H9 (cell line): ENCODE data around the gene DNM2. TPM values are rescaled to one million over a fixed set of nuclear protein-coding genes. Genes with fewer than 3 reads are reported as not detected.
A peak's percentile ranks its signal among the peaks of the same experiment; 100 is the strongest.

Source experiments
- DNase-seq: peaks from one replicate; pipeline ENCODE4 v3.0.0-alpha.2; 2017
- H2AFZ ChIP-seq: one replicate; pipeline ENCODE4 v1.6.1; 2013; ENCODE audit warnings: mild to moderate bottlenecking, low read length, control low read depth, moderate library complexity
- H2AK5ac ChIP-seq: 2 replicates; pipeline ENCODE4 v1.6.1; 2013; ENCODE audit warnings: low read length, control low read depth, mixed read lengths; ENCODE audit not compliant: insufficient read length
- H2BK120ac ChIP-seq: one replicate; pipeline ENCODE4 v1.6.1; 2013; ENCODE audit warnings: low read depth, mild to moderate bottlenecking, low read length, control low read depth, inconsistent platforms; ENCODE audit not compliant: poor library complexity, severe bottlenecking
- H2BK12ac ChIP-seq: 2 replicates; pipeline ENCODE4 v1.6.1; 2013; ENCODE audit warnings: low read length, control low read depth, mixed read lengths, low read depth; ENCODE audit not compliant: insufficient read length
- H2BK15ac ChIP-seq: 2 replicates; pipeline ENCODE4 v1.6.1; 2013; ENCODE audit warnings: low read depth, low read length, control low read depth
- H2BK20ac ChIP-seq: one replicate; pipeline ENCODE4 v1.6.1; 2013; ENCODE audit warnings: low read depth, mild to moderate bottlenecking, low read length, control low read depth, inconsistent platforms; ENCODE audit not compliant: poor library complexity, severe bottlenecking
- H2BK5ac ChIP-seq: 2 replicates; pipeline ENCODE4 v1.6.1; 2013; ENCODE audit warnings: low read length, control low read depth, mixed read lengths; ENCODE audit not compliant: insufficient read length
- H3K14ac ChIP-seq: 2 replicates; pipeline ENCODE4 v1.6.1; 2013; ENCODE audit warnings: low read length, control low read depth; ENCODE audit not compliant: insufficient read depth
- H3K18ac ChIP-seq: 2 replicates; pipeline ENCODE4 v1.6.1; 2013; ENCODE audit warnings: low read depth, mild to moderate bottlenecking, mixed read lengths, low read length, control low read depth; ENCODE audit not compliant: insufficient read length
- H3K23ac ChIP-seq: 2 replicates; pipeline ENCODE4 v1.6.1; 2013; ENCODE audit warnings: low read length, control low read depth, mixed read lengths, low read depth; ENCODE audit not compliant: insufficient read length
- H3K23me2 ChIP-seq: 2 replicates; pipeline ENCODE4 v1.6.1; 2013; ENCODE audit warnings: low read depth, mild to moderate bottlenecking, mixed read lengths, low read length, control low read depth; ENCODE audit not compliant: insufficient read length, poor library complexity, severe bottlenecking
- H3K27ac ChIP-seq: 2 replicates; pipeline ENCODE4 v1.5.1; 2013; ENCODE audit warnings: low read length, control low read depth, mixed read lengths, low read depth; ENCODE audit not compliant: insufficient read length
- H3K27me3 ChIP-seq: 2 replicates; pipeline ENCODE4 v1.6.1; 2013; ENCODE audit warnings: low read length, control low read depth, inconsistent platforms; ENCODE audit not compliant: insufficient read depth
- H3K4ac ChIP-seq: 2 replicates; pipeline ENCODE4 v1.6.1; 2013; ENCODE audit warnings: low read depth, mild to moderate bottlenecking, control low read depth, inconsistent platforms, low read length, moderate library complexity
- H3K4me1 ChIP-seq: 2 replicates; pipeline ENCODE4 v1.6.1; 2013; ENCODE audit warnings: low read length, control low read depth, inconsistent platforms; ENCODE audit not compliant: insufficient read depth
- H3K4me2 ChIP-seq: 2 replicates; pipeline ENCODE4 v1.6.1; 2013; ENCODE audit warnings: low read length, control low read depth, mixed read lengths; ENCODE audit not compliant: insufficient read length, insufficient read depth
- H3K56ac ChIP-seq: 2 replicates; pipeline ENCODE4 v1.6.1; 2013; ENCODE audit warnings: low read depth, mild to moderate bottlenecking, mixed read lengths, low read length, control low read depth; ENCODE audit not compliant: insufficient read length
- H3K79me1 ChIP-seq: 2 replicates; pipeline ENCODE4 v1.6.1; 2013; ENCODE audit warnings: low read depth, mild to moderate bottlenecking, moderate library complexity, low read length, control low read depth, inconsistent platforms; ENCODE audit not compliant: insufficient read depth, poor library complexity, severe bottlenecking
- H3K79me2 ChIP-seq: 2 replicates; pipeline ENCODE4 v1.6.1; 2013; ENCODE audit warnings: low read length, control low read depth, inconsistent platforms; ENCODE audit not compliant: insufficient read depth
- H3K9ac ChIP-seq: 2 replicates; pipeline ENCODE4 v1.6.1; 2013; ENCODE audit warnings: low read length, control low read depth, mixed read lengths; ENCODE audit not compliant: insufficient read length; ENCODE audit errors: extremely low read depth
- H3K9me3 ChIP-seq: one replicate; pipeline ENCODE4 v1.6.1; 2013; ENCODE audit warnings: low read depth, low read length, inconsistent platforms; ENCODE audit not compliant: control insufficient read depth
- H3T11ph ChIP-seq: one replicate; pipeline ENCODE4 v1.6.1; 2013; ENCODE audit warnings: mild to moderate bottlenecking, low read length, control low read depth, inconsistent platforms
- H4K20me1 ChIP-seq: one replicate; pipeline ENCODE4 v1.6.1; 2013; ENCODE audit not compliant: control insufficient read depth, insufficient read length, insufficient read depth
- H4K5ac ChIP-seq: 2 replicates; pipeline ENCODE4 v1.6.1; 2013; ENCODE audit warnings: low read depth, mild to moderate bottlenecking, mixed read lengths, low read length, control low read depth; ENCODE audit not compliant: insufficient read length
- H4K8ac ChIP-seq: replicated peaks from 2 replicates; pipeline ENCODE4 v1.6.1; 2013; ENCODE audit warnings: low read length, control low read depth, mixed read lengths, low read depth; ENCODE audit not compliant: insufficient read length
- H4K91ac ChIP-seq: 2 replicates; pipeline ENCODE4 v1.6.1; 2013; ENCODE audit warnings: low read depth, mild to moderate bottlenecking, moderate library complexity, mixed read lengths, low read length, control low read depth; ENCODE audit not compliant: insufficient read length
- H3K27ac Mint-ChIP-seq, 3 experiments: 2 replicates in 2 of 3; 3 replicates in 1 of 3; pipeline ENCODE4 v1.8.0; 2020 to 2021; ENCODE audit warnings: mixed read lengths in 3 of 3, mild to moderate bottlenecking in 1 of 3, moderate library complexity in 1 of 3
- H3K27me3 Mint-ChIP-seq: 2 replicates; pipeline ENCODE4 v1.8.0; 2021; ENCODE audit warnings: low read depth, mild to moderate bottlenecking, moderate library complexity, mixed read lengths
- H3K36me3 Mint-ChIP-seq, 3 experiments: 2 replicates in 2 of 3; 3 replicates in 1 of 3; pipeline ENCODE4 v1.8.0; 2020 to 2021; ENCODE audit warnings: low read depth in 3 of 3, mixed read lengths in 3 of 3; ENCODE audit not compliant: insufficient read depth in 1 of 3
- H3K4me1 Mint-ChIP-seq, 2 experiments: 2 replicates each; pipeline ENCODE4 v1.8.0; 2020; ENCODE audit warnings: mixed read lengths in 2 of 2
- H3K4me3 Mint-ChIP-seq, 2 experiments: 2 replicates in 1 of 2; 3 replicates in 1 of 2; pipeline ENCODE4 v1.8.0; 2020 to 2021; ENCODE audit warnings: mild to moderate bottlenecking in 2 of 2, mixed read lengths in 2 of 2, moderate library complexity in 1 of 2
- H3K9me3 Mint-ChIP-seq, 2 experiments: 2 replicates in 1 of 2; 3 replicates in 1 of 2; pipeline ENCODE4 v1.8.0; 2020; ENCODE audit warnings: mild to moderate bottlenecking in 2 of 2, mixed read lengths in 2 of 2, moderate library complexity in 1 of 2
- CTCF ChIP-seq: fragments of 200-600 bp; sonication (generic); conservative IDR thresholded peaks from 3 replicates; pipeline ENCODE4 v1.8.0; 2021; ENCODE audit warnings: antibody characterized with exemption, mild to moderate bottlenecking
- WGBS: extraction: QIAGEN DNeasy Blood & Tissue Kit; methylation state at CpG from one replicate; pipeline ENCODE4 v1.1.7; 2013; ENCODE audit warnings: missing lambda C conversion rate, low lambda C conversion rate, mixed read lengths; ENCODE audit not compliant: insufficient read length; ENCODE audit errors: extremely low coverage; 5-methylcytosine and 5-hydroxymethylcytosine counted together
- total RNA-seq: library from RNA; stranded (reverse); gene quantifications from 2 replicates; pipeline ENCODE4 v1.2.1, GENCODE V29; 2021

Gene DNM2
- total RNA-seq, 1 experiment from 2014 or later = 152 TPM

- no peak overlapping the region for H3T11ph ChIP-seq
- no peak overlapping the region; the same call in 1 of the 2 replicates for H3K14ac ChIP-seq
- H2BK5ac ChIP-seq = no peak overlapping the region
- H3K9me3 ChIP-seq = no peaks in the 10 kb centered on the region
- no peak overlapping the region for H2BK20ac ChIP-seq
- no peaks in the 10 kb centered on the region for H3K4me1 ChIP-seq
- H2BK120ac ChIP-seq = no peak overlapping the region
- H2AK5ac ChIP-seq = no peak overlapping the region
- H3K79me1 ChIP-seq = no peaks in the 10 kb centered on the region
- Mint-ChIP-seq H3K27me3 (peaks cover 19% of the 10 kb centered on the region), H3K36me3 (peaks cover 13 to 22% (median 20%) of the 10 kb centered on the region in 3 experiments; a peak in 6 of 7 replicates), H3K4me3 (peak overlapping the region; percentile 49 to 85), H3K4me1 (peaks cover 27 to 30% of the 10 kb centered on the region in 2 experiments), H3K27ac (peak overlapping the region; percentile 53 to 99 (median 99); a peak in 5 of 7 replicates), H3K9me3 (no peaks in the 10 kb centered on the region; a peak in 1 of 5 replicates)
- H3K9ac ChIP-seq = no peak overlapping the region
- H4K8ac ChIP-seq = no peak overlapping the region
- no peaks in the 10 kb centered on the region for H3K27me3 ChIP-seq
- no peak overlapping the region for H3K56ac ChIP-seq
- no peaks in the 10 kb centered on the region for H4K20me1 ChIP-seq
- TF ChIP-seq CTCF = no peak
- no peak overlapping the region for H2AFZ ChIP-seq
- no peak overlapping the region for H2BK12ac ChIP-seq
- no peak overlapping the region for H2BK15ac ChIP-seq
- H4K91ac ChIP-seq = no peak overlapping the region
- no peak overlapping the region for H3K23ac ChIP-seq
- H3K4ac ChIP-seq = no peak overlapping the region
- H4K5ac ChIP-seq = no peak overlapping the region
- H3K4me2 ChIP-seq = peak overlapping the region; percentile 30
- peak; percentile 98 for DNase-seq
- no peak overlapping the region for H3K18ac ChIP-seq
- H3K27ac ChIP-seq = no peak overlapping the region
- H3K23me2 ChIP-seq = no peaks in the 10 kb centered on the region
- H3K79me2 ChIP-seq = no peaks in the 10 kb centered on the region
- WGBS = no CpG with 5 or more reads among the region's 59 CpGs
Measured at GRCh38 chr19:10695401-10696398, 22.2 kb upstream of the DNM2 start.
